ENCODE results near the gene ENOPH1. TPM values are rescaled to one million over a fixed set of nuclear protein-coding genes. Genes with fewer than 3 reads are reported as not detected.

Gene ENOPH1
- total and polyA plus RNA-seq, 2 of the 4 experiments (the other 2 are of a cell fraction), result 18.0 to 36.0 TPM

GRCh38 chr4:82382751-82383150 lies 47.6 kb upstream of the ENOPH1 start:
- Histone ChIP-seq H2BK20ac (ENCODE audit: low read depth, low read length) (no peak overlapping the region), H2BK5ac (ENCODE audit: low read depth, low read length, poor library complexity, severe bottlenecking) (no peak overlapping the region), H3K27me3 (ENCODE audit: control insufficient read depth, insufficient read depth, low read length) (no peaks in the 10 kb centered on the region), H4K5ac (ENCODE audit: low read depth, low read length) (no peak overlapping the region), H2AK5ac (ENCODE audit: low read depth, low read length) (no peak overlapping the region), H3K27ac (ENCODE audit: insufficient read depth, low read length) (no peak overlapping the region), H3K4ac (ENCODE audit: low read depth, low read length) (no peak overlapping the region), H2AK9ac (replicated peaks; ENCODE audit: low read depth, low read length, poor library complexity) (no peak overlapping the region), H3K4me3 (ENCODE audit: insufficient read depth, low read depth, low read length) (no peak overlapping the region), H4K20me1 (ENCODE audit: insufficient read depth, low read length) (no peaks in the 10 kb centered on the region; the same call in 1 of the 2 replicates), H4K91ac (ENCODE audit: insufficient read depth, low read depth, low read length) (no peak overlapping the region), H3K23ac (ENCODE audit: low read depth, low read length) (no peak overlapping the region), H3K36me3 (ENCODE audit: control insufficient read depth, insufficient read depth, low read length) (peaks cover 4% of the 10 kb centered on the region; the same call in 1 of the 2 replicates), H2AFZ (replicated peaks; ENCODE audit: low read length, poor library complexity) (no peak overlapping the region), H2BK15ac (ENCODE audit: low read depth, low read length) (no peak overlapping the region), H3K56ac (ENCODE audit: extremely low read depth, insufficient read depth, low read length) (no peak overlapping the region), H3K9ac (ENCODE audit: low read depth, low read length) (no peak overlapping the region), H3K9me1 (ENCODE audit: insufficient read depth, low read length) (peaks cover 3% of the 10 kb centered on the region; the same call in 1 of the 2 replicates), H2BK120ac (ENCODE audit: low read depth, low read length) (no peak overlapping the region), H3K79me1 (ENCODE audit: low read depth in 1 of 2, low read length in 2 of 2) (peaks cover 14 to 32% of the 10 kb centered on the region in 2 experiments), H3K14ac (replicated peaks; ENCODE audit: low read depth, low read length) (no peak overlapping the region), H3K18ac (ENCODE audit: low read depth, low read length) (no peak overlapping the region), H4K8ac (ENCODE audit: low read depth in 2 of 2, low read length in 2 of 2) (no peak overlapping the region), H3K4me1 (ENCODE audit: control insufficient read depth, insufficient read depth, low read length) (no peaks in the 10 kb centered on the region), H3K4me2 (ENCODE audit: low read depth, low read length) (no peak overlapping the region), H3K9me3 (ENCODE audit: control insufficient read depth, insufficient read depth, low read length) (no peaks in the 10 kb centered on the region)
- CTCF ChIA-PET, result no interaction called here
- BruUV-seq (replicated peaks), result no TSS peak
- POLR2A ChIA-PET (ENCODE audit: unreplicated experiment), result no interaction called here
- in situ Hi-C loops (cut with MboI; ENCODE audit: low sequenced_read_pairs), result loop anchor here (5.0 kb wide), 1 partner anchor 35 kb away; no protein-coding TSS in a partner anchor
- DNase-seq, result no peak
- WGBS, 2 experiments (ENCODE audit: extremely low coverage in 2 of 2, insufficient read length in 1 of 2), result 100% methylated on average over 1 of the region's 2 CpGs; no CpG with 5 or more reads in 1 of the 2 experiments
- no peak for ATAC-seq (ENCODE audit: low read depth)
- intact Hi-C loops (cut with micrococcal nuclease), result no loop called here
- dilution Hi-C loops (cut with HindIII; ENCODE audit: low sequenced_read_pairs, unreplicated experiment), result no loop called here
- TF ChIP-seq POLR2A (IDR thresholded peaks at IDR 0.05; ENCODE audit: low read depth, low read length), result no peak
- no peak for TF ChIP-seq CEBPB (IDR thresholded peaks at IDR 0.05; ENCODE audit: low read depth, low read length)
- TF ChIP-seq SMC3 (IDR thresholded peaks at IDR 0.05; ENCODE audit: low read depth, low read length), result no peak
- TF ChIP-seq ELK1 (IDR thresholded peaks at IDR 0.05; ENCODE audit: borderline replicate concordance, low read depth, low read length), result no peak
- TF ChIP-seq NFE2L2 (IDR thresholded peaks at IDR 0.05; ENCODE audit: low read depth, low read length), result no peak
- TF ChIP-seq MXI1 (IDR thresholded peaks at IDR 0.05; ENCODE audit: borderline replicate concordance, low read depth, low read length), result no peak
- no peak for TF ChIP-seq MAFK (IDR thresholded peaks at IDR 0.05; ENCODE audit: low read depth, low read length)
- no peak for TF ChIP-seq RFX5 (IDR thresholded peaks at IDR 0.05; ENCODE audit: low read depth, low read length)
- TF ChIP-seq USF2 (IDR thresholded peaks at IDR 0.05; ENCODE audit: low read depth, low read length), result no peak
- TF ChIP-seq BHLHE40 (IDR thresholded peaks at IDR 0.05; ENCODE audit: low read depth, low read length), result no peak
- no peak for TF ChIP-seq MAZ (IDR thresholded peaks at IDR 0.05; ENCODE audit: borderline replicate concordance, low read depth, low read length)
- no peak for TF ChIP-seq RCOR1 (IDR thresholded peaks at IDR 0.05; ENCODE audit: insufficient replicate concordance, low read length)
- TF ChIP-seq RAD21 (IDR thresholded peaks at IDR 0.05; ENCODE audit: low read length), result no peak
- TF ChIP-seq, protein P1, sequence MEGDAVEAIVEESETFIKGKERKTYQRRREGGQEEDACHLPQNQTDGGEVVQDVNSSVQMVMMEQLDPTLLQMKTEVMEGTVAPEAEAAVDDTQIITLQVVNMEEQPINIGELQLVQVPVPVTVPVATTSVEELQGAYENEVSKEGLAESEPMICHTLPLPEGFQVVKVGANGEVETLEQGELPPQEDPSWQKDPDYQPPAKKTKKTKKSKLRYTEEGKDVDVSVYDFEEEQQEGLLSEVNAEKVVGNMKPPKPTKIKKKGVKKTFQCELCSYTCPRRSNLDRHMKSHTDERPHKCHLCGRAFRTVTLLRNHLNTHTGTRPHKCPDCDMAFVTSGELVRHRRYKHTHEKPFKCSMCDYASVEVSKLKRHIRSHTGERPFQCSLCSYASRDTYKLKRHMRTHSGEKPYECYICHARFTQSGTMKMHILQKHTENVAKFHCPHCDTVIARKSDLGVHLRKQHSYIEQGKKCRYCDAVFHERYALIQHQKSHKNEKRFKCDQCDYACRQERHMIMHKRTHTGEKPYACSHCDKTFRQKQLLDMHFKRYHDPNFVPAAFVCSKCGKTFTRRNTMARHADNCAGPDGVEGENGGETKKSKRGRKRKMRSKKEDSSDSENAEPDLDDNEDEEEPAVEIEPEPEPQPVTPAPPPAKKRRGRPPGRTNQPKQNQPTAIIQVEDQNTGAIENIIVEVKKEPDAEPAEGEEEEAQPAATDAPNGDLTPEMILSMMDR (conservative IDR thresholded peaks at IDR 0.05; ENCODE audit: low read depth, low read length), result no peak
- no peak for TF ChIP-seq FOS (IDR thresholded peaks at IDR 0.05; ENCODE audit: low read depth, low read length)
- no peak for TF ChIP-seq CHD1 (IDR thresholded peaks at IDR 0.05; ENCODE audit: low read depth, low read length)
